Muscle layer of colon (tissue), 2 donors: ENCODE measurements around the gene PRDM13.

Source experiments
- H3K27ac ChIP-seq: one replicate; pipeline ENCODE4 v1.7.0; 2013; ENCODE audit warnings: low read depth, mild to moderate bottlenecking, low read length, moderate library complexity
- H3K27me3 ChIP-seq, 2 donors: one replicate each; pipeline ENCODE4 v1.7.0; 2013; ENCODE audit warnings: low read length in 2 of 2, mild to moderate bottlenecking in 2 of 2; ENCODE audit not compliant: insufficient read depth in 2 of 2, control insufficient read depth in 1 of 2
- H3K36me3 ChIP-seq: one replicate; pipeline ENCODE4 v1.7.0; 2013; ENCODE audit warnings: mild to moderate bottlenecking, low read length; ENCODE audit not compliant: insufficient read depth
- H3K4me1 ChIP-seq: one replicate; pipeline ENCODE4 v1.7.0; 2013; ENCODE audit warnings: mild to moderate bottlenecking, low read length; ENCODE audit not compliant: insufficient read depth
- H3K4me3 ChIP-seq, 2 donors: one replicate each; pipeline ENCODE4 v1.7.0; 2013; ENCODE audit warnings: low read length in 2 of 2, low read depth in 1 of 2, mild to moderate bottlenecking in 1 of 2, moderate library complexity in 1 of 2
- H3K9ac ChIP-seq: one replicate; pipeline ENCODE4 v1.7.0; 2013; ENCODE audit warnings: low read length
- H3K9me3 ChIP-seq: one replicate; pipeline ENCODE4 v1.7.0; 2013; ENCODE audit warnings: mild to moderate bottlenecking, low read length
- donor health status: abdominal sarcoma.
- donor health status: Adenocarcinoma of cecum.

Gene PRDM13

GRCh38 chr6:99606656-99607415, at the start of gene PRDM13:
Gene PRDM13 (plus strand): TSS chr6:99606833. CDS start chr6:99607035, 202 bp downstream.
- no peak within 1 kb of the TSS for H3K27ac ChIP-seq
- peaks cover 82 to 98% of the 10 kb centered on the region in 2 donors for H3K27me3 ChIP-seq
- no peaks in the 10 kb centered on the region for H3K36me3 ChIP-seq
- no peak within 1 kb of the TSS for H3K9ac ChIP-seq
- no peak within 1 kb of the TSS for H3K4me3 ChIP-seq
- no peaks in the 10 kb centered on the region for H3K9me3 ChIP-seq
- H3K4me1 ChIP-seq: peaks cover 25% of the 10 kb centered on the region

DNA sequence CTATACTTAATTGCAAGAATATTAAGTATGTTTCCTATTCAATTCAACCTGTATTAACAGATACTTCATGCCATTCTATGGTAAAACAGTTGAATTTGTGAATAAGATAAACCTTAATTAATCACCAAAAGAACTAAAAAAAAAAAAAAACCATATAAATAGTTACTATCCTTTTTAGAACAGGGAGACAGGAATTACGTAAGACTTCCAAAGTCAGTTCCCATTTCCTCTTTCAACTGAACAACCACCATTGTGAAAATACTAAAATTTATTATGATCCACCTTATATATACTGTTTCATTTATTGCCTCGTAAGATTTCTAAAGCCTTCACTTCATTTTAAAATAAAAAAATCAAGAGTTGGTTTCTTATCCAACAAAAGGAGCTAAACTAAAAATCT, 47.6 kb upstream of the PRDM13 start:
- Histone ChIP-seq H3K4me1 (no peaks in the 10 kb centered on the region), H3K36me3 (peaks cover 36% of the 10 kb centered on the region), H3K27me3 (no peaks in the 10 kb centered on the region), H3K27ac (no peak overlapping the region), H3K4me3 (no peak overlapping the region), H3K9me3 (no peaks in the 10 kb centered on the region), H3K9ac (no peak overlapping the region)

DNA sequence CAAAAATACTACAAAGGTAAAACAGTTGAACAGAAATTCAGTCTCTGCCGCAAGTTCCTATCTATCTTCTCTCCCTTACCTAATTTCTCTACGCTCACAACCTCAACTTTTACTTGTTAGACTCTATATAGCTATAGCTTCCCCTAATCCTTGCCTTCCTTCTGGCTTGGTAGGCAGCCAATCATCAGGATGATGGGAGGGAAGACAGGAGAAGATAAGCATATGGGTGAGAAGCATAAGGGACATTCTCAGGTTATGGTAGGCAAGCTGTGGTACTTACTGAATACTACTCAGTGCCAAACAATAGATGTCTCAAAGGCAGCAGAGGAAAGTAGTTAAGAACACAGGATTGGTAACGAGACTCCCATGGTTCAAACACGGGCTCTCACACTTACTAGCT, 46.0 kb upstream of the PRDM13 start:
- Histone ChIP-seq H3K4me1 (no peaks in the 10 kb centered on the region), H3K4me3 (no peak overlapping the region), H3K27ac (no peak overlapping the region), H3K36me3 (peaks cover 27% of the 10 kb centered on the region), H3K9me3 (no peaks in the 10 kb centered on the region), H3K9ac (no peak overlapping the region), H3K27me3 (no peaks in the 10 kb centered on the region)

DNA sequence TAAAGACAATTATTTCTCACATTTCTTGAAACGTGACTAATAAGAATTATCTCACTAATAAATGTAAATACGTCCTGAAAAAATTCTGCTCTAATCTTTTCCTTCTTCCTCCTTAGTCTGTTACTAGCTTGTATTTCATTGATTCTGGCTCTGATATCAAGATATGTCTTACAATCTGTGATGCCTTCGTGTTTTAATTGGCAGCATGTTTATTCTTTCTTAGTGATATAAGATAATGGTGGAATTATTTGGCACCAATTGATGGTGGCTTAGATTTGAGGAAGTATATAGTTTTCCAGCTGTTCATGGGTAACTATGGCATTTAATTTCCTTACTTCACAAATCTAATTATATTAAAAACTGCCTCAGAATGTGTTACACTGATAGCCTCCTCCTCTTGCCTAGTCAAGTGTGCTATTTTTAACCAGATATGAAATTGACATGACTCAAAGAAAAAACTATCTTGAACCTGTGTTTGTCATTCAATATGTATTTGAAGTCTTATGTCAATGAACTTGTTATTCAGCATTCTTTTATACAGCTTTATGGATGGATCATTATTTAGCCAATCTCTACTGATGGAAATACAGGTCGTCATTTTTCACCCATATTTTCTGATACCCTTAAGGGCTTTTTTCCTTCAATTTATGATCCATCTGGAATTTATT, 43.4 kb upstream of the PRDM13 start:
- Histone ChIP-seq H3K9me3 (no peaks in the 10 kb centered on the region), H3K9ac (no peak overlapping the region), H3K4me3 (no peak overlapping the region), H3K36me3 (peaks cover 10% of the 10 kb centered on the region), H3K27me3 (no peaks in the 10 kb centered on the region), H3K27ac (no peak overlapping the region), H3K4me1 (peaks cover 8% of the 10 kb centered on the region)

DNA sequence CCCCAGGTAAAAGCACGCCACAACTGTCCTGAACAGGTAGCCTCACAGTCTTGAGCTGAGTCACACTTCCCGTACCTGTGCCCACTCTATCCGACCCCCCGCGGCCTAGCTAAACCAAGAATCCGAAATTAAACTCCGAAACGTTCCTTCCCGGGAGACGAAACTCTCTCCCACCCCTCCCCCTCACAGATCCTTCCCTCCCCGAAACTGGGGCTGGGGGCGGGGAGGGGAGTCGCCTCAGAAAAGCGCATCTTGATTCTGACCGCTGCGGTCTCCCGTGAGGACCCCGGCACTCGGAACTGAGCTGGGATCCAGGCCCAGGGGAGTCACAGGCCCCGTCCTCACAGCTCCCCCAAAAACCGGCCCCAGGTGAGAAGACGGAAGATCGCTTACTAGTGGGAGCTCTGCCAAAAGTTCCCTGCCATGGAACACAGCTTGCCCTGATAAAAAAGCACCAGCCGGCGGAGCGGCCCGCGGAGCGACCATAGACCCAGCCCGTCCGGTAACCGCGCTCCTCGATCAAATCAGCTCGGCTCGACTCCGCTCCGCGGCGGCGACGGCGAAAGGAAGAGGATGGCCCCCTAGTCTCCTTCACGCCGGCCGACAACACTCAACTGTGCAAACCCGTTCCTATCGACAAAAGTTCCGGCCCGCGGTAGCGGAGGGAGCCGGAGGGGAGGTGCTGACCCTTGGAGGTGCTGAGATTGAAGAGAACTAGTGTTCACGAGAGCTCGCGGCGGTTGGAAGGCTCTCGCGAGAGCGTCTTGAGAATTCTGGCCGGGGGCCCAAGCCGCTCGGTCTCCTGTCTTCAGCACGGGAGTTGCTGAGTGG, 38.3 kb upstream of the PRDM13 start, which contains the start of gene CCNC:
Gene CCNC (minus strand): TSS at position 558 of the 831 bp plus-strand sequence. CDS start 133 bp downstream, at position 425.
- H3K27ac ChIP-seq: peak within 1 kb of the TSS; percentile 83
- H3K9ac ChIP-seq: peak within 1 kb of the TSS; percentile 91
- peak within 1 kb of the TSS; percentile 81 to 85 for H3K4me3 ChIP-seq
- no peaks in the 10 kb centered on the region for H3K36me3 ChIP-seq
- H3K27me3 ChIP-seq: no peaks in the 10 kb centered on the region
- H3K4me1 ChIP-seq: peaks cover 8% of the 10 kb centered on the region
- no peaks in the 10 kb centered on the region for H3K9me3 ChIP-seq

GRCh38 chr6:99573980-99574617, 32.5 kb upstream of the PRDM13 start:
- Histone ChIP-seq H3K27ac (no peak overlapping the region), H3K27me3 (no peaks in the 10 kb centered on the region), H3K9ac (no peak overlapping the region), H3K9me3 (no peaks in the 10 kb centered on the region), H3K4me1 (no peaks in the 10 kb centered on the region), H3K4me3 (no peak overlapping the region), H3K36me3 (no peaks in the 10 kb centered on the region)

DNA sequence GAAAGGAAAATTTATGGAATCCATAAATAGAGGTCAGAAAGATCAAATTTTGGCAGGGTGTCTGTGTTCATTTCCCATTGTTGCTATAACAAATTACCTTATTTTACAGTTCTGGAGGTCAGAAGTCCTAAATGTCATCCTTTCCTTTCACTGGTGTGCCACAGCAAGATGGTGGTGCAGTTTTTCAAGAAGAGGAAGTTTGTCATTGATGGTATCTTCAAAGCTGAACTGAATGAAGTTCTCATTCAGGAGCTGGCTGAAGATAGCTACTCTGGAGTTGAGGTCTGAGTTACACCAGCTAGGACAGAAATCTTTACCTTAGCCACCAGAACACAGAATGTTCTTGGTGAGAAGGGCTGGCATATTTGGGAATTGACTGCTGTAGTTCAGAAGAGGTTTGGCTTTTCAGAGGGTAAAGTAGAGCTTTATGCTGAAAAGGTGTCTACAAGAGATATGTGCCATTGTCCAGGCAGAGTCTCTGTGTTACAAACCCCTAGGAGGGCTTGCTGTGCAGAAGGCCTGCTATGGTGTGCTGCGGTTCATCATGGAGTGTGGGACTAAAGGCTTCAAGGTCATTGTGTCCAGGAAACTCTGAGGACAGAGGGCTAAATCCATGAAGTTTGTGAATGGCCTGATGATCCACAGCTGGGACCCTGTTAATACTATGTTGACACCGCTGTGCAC, 30.9 kb upstream of the PRDM13 start:
- Histone ChIP-seq H3K4me1 (no peaks in the 10 kb centered on the region), H3K9me3 (no peaks in the 10 kb centered on the region), H3K9ac (no peak overlapping the region), H3K4me3 (no peak overlapping the region), H3K27me3 (no peaks in the 10 kb centered on the region), H3K27ac (no peak overlapping the region), H3K36me3 (no peaks in the 10 kb centered on the region)

GRCh38 chr6:99579781-99580180, 26.9 kb upstream of the PRDM13 start:
- no peak overlapping the region for H3K9ac ChIP-seq
- H3K27me3 ChIP-seq: no peaks in the 10 kb centered on the region
- H3K36me3 ChIP-seq: no peaks in the 10 kb centered on the region
- no peaks in the 10 kb centered on the region for H3K4me1 ChIP-seq
- H3K27ac ChIP-seq: no peak overlapping the region
- H3K4me3 ChIP-seq: no peak overlapping the region
- no peaks in the 10 kb centered on the region for H3K9me3 ChIP-seq

GRCh38 chr6:99587792-99588191, 18.8 kb upstream of the PRDM13 start:
- Histone ChIP-seq H3K9me3 (no peaks in the 10 kb centered on the region), H3K9ac (no peak overlapping the region), H3K27me3 (peaks cover 46 to 54% of the 10 kb centered on the region in 2 donors), H3K4me3 (no peak overlapping the region), H3K27ac (no peak overlapping the region), H3K4me1 (peaks cover 23% of the 10 kb centered on the region), H3K36me3 (no peaks in the 10 kb centered on the region)

DNA sequence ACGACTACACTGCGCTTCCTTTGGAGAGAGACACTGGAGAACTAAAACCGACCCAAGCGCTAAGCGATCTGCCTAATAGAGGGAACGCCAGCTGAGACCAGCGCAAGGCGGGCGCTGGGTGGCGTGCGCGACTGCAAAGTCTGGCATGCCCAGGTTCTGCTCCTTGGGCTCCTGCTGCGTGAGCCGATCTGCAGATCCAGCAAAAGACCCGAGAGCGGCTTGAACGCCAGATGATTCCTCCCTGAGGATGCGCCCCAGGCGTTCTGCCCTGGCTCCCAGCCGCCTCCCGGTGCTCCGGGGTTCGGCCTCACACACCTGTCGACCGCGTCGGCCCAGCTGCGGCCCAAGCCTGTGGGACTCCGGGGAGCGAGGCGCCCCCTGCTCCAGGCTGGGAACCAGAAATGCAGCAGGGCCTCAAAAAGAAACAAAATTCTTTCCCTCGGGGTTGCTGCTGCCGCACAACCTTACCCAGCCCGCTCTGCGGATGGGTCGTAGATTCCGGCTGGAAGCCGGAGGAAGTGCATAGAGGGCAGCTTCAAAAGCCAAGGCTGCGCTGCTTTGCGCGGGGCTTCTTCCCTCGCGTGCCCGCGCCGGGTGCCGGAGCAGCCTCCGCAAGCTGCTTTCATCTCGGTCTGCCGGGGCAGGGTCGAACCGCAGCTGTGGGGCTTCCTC, 17.9 kb upstream of the PRDM13 start:
- Histone ChIP-seq H3K36me3 (no peaks in the 10 kb centered on the region), H3K4me3 (peak overlapping the region; percentile 50 to 58), H3K9ac (no peak overlapping the region), H3K9me3 (no peaks in the 10 kb centered on the region), H3K27me3 (peaks cover 49 to 56% of the 10 kb centered on the region in 2 donors), H3K4me1 (peaks cover 23% of the 10 kb centered on the region), H3K27ac (no peak overlapping the region)
